Kidney (tissue), 14 donors: ENCODE results near the gene NOSIP. TPM values are rescaled to one million over a fixed set of nuclear protein-coding genes. Genes with fewer than 3 reads are reported as not detected.

Source experiments
- DNase-seq, 5 donors: peaks; one replicate each; pipeline ENCODE4 v3.0.0-alpha.2; 2013 to 2020
- FAIRE-seq: peaks from 2 replicates; lab custom pipeline; 2012; peaks lifted over from hg19 to GRCh38; lab: Jason Lieb, UNC
- H3K27ac ChIP-seq, 2 donors: one replicate each; pipeline ENCODE4 v1.7.0; 2013; ENCODE audit warnings: low read depth in 2 of 2, low read length in 2 of 2, inconsistent platforms in 1 of 2
- H3K27me3 ChIP-seq: one replicate; pipeline ENCODE4 v1.7.1; 2013; ENCODE audit warnings: low read length, inconsistent platforms; ENCODE audit not compliant: control insufficient read depth, insufficient read depth
- H3K36me3 ChIP-seq, 3 donors: one replicate each; pipeline versions ENCODE4 v1.7.0 to v1.7.1; 2013; ENCODE audit warnings: low read length in 3 of 3, control low read depth in 1 of 3, inconsistent platforms in 1 of 3; ENCODE audit not compliant: insufficient read depth in 3 of 3, control insufficient read depth in 2 of 3
- H3K4me1 ChIP-seq, 3 donors: one replicate each; pipeline versions ENCODE4 v1.7.0 to v1.7.1; 2013; ENCODE audit warnings: low read length in 3 of 3, inconsistent platforms in 1 of 3, low read depth in 1 of 3; ENCODE audit not compliant: control insufficient read depth in 2 of 3, insufficient read depth in 2 of 3
- H3K4me3 ChIP-seq, 3 donors: one replicate each; pipeline versions ENCODE4 v1.7.0 to v1.8.1; 2013; ENCODE audit warnings: low read length in 3 of 3, control low read depth in 1 of 3, inconsistent platforms in 1 of 3
- H3K9ac ChIP-seq, 3 donors: one replicate each; pipeline versions ENCODE4 v1.7.0 to v1.7.1; 2013; ENCODE audit warnings: low read length in 3 of 3, control low read depth in 1 of 3, inconsistent platforms in 1 of 3
- H3K9me3 ChIP-seq, 3 donors: one replicate each; pipeline versions ENCODE4 v1.7.0 to v1.7.1; 2013; ENCODE audit warnings: low read length in 3 of 3, control low read depth in 1 of 3, inconsistent platforms in 1 of 3; ENCODE audit not compliant: control insufficient read depth in 2 of 3, insufficient read depth in 1 of 3
- CTCF ChIP-seq: IDR thresholded peaks from 3 replicates; pipeline ENCODE4 v1.5.1; 2012; ENCODE audit warnings: mild to moderate bottlenecking, moderate library complexity, borderline replicate concordance; ENCODE audit not compliant: insufficient read depth; ENCODE audit errors: extremely low read depth
- intact Hi-C: fragments of 100-400 bp; cut with DNase I; formaldehyde crosslinking; loops from one replicate; pipeline ENCODE4 v1.11.1; 2022
- polyA plus RNA-seq: library from polyadenylated mRNA; stranded (reverse); fragments of 350-450 nt; fragmentation: Illumina TruSeq; extraction: RNeasy Lipid Tissue Mini Kit (QIAGEN cat#74804); gene quantifications from one replicate; pipeline ENCODE4 v1.2.3, GENCODE V29; 2014; ENCODE audit warnings: low read depth, low replicate concordance; ENCODE audit not compliant: insufficient read depth
- total RNA-seq: library from RNA; stranded (reverse); fragmentation: NEBNext Ultra II Directional; extraction: Animal tissue kit (Norgen Biotek cat#: 25700); gene quantifications from one replicate; pipeline ENCODE4 v1.2.1, GENCODE V29; 2021
- donor health status: control.
- donor health status: control.
- donor health status: control.
- donor health status: control.
- donor health status: control.
- donor health status: DM: yes; HTN: yes; CAD: no.
- donor health status: Normal renal cell carcinoma (clear cell type).

Gene NOSIP
- total and polyA plus RNA-seq, 2 donors from 2014 or later = 52.8 to 122 TPM

GRCh38 chr19:49559928-49560327 is 20.4 kb downstream of the NOSIP start:
- Histone ChIP-seq H3K36me3 (peaks cover 2 to 28% (median 11%) of the 10 kb centered on the region in 3 donors), H3K4me3 (no peak overlapping the region), H3K4me1 (no peaks in the 10 kb centered on the region), H3K27me3 (no peaks in the 10 kb centered on the region), H3K9me3 (no peaks in the 10 kb centered on the region), H3K9ac (no peak overlapping the region), H3K27ac (no peak overlapping the region)
- intact Hi-C loops = no loop called here
- TF ChIP-seq CTCF = no peak
- FAIRE-seq (no peak), DNase-seq (no peak)

- DNase-seq (no peak), FAIRE-seq (no peak)
- Histone ChIP-seq H3K4me1 (no peaks in the 10 kb centered on the region), H3K9me3 (no peaks in the 10 kb centered on the region), H3K4me3 (no peak overlapping the region), H3K27me3 (no peaks in the 10 kb centered on the region), H3K36me3 (peaks cover 2 to 28% (median 11%) of the 10 kb centered on the region in 3 donors), H3K9ac (no peak overlapping the region), H3K27ac (no peak overlapping the region)
- intact Hi-C loops = no loop called here
- TF ChIP-seq CTCF = no peak
These were observed 20.9 kb downstream of the NOSIP start for GRCh38 chr19:49559443-49559842.

- Histone ChIP-seq H3K4me1 (peaks cover 0 to 2% (median 0%) of the 10 kb centered on the region in 3 donors), H3K27me3 (no peaks in the 10 kb centered on the region), H3K9ac (no peak overlapping the region), H3K36me3 (peaks cover 2 to 28% (median 15%) of the 10 kb centered on the region in 3 donors), H3K4me3 (no peak overlapping the region), H3K27ac (no peak overlapping the region), H3K9me3 (no peaks in the 10 kb centered on the region)
- intact Hi-C loops = no loop called here
- no peak for TF ChIP-seq CTCF
- DNase-seq = no peak
- FAIRE-seq = no peak
These were observed 21.8 kb downstream of the NOSIP start for GRCh38 chr19:49558591-49558990.

- Histone ChIP-seq H3K4me3 (no peak overlapping the region), H3K27ac (no peak overlapping the region), H3K36me3 (peaks cover 2 to 28% (median 15%) of the 10 kb centered on the region in 3 donors), H3K27me3 (no peaks in the 10 kb centered on the region), H3K4me1 (peaks cover 0 to 2% (median 0%) of the 10 kb centered on the region in 3 donors), H3K9ac (no peak overlapping the region), H3K9me3 (no peaks in the 10 kb centered on the region)
- DNase-seq = no peak
- no peak for TF ChIP-seq CTCF
- FAIRE-seq = no peak
- intact Hi-C loops = no loop called here
These were observed 22.6 kb downstream of the NOSIP start for GRCh38 chr19:49557641-49558325.
